ENCODE measurements around the gene ETHE1.
A peak's percentile ranks its signal among the peaks of the same experiment; 100 is the strongest.

The ETHE1 gene

DNA sequence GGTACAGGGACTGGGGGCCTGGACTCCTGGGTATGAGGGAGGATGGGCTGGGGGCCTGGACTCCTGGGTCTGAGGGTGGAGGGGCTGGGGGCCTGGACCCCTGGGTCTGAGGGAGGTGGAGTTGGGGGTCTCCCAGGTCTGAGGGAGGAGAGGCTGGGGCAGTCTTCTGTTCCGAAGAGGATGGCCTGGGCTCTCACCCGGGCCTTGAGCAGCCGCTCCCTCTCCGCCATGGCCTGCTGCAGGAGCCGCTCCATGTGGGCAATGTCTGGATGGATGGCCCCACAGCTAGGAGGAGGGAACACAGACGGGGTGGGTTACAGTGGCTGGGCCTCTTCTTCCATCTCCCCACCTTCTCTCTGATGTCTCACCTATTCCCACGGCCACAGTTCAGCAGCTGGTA lies 40.6 kb downstream of the ETHE1 start:
- DNase-seq: no peak

DNA sequence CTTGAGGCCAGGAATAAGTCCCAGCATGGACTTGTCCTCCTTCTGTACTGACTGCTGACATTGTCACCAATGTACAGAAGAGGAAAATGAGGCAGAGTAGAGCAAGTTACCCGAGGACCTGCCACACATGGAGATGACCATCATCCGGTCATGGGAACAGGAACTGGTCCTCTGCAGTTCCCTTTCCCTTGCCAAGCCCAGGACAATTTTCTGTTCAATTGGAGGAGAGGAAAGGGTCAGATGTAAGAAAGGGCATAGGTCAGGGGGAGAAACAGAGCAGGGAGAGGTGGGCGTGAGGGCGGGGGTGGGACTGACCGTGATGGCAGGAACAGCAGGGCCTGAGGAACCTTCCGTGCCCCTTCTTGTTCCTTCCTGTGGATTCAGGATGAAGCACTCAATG lies 41.0 kb downstream of the ETHE1 start:
- DNase-seq: no peak

GRCh38 chr19:43483281-43483680 lies 43.7 kb downstream of the ETHE1 start:
- no peak for DNase-seq

DNA sequence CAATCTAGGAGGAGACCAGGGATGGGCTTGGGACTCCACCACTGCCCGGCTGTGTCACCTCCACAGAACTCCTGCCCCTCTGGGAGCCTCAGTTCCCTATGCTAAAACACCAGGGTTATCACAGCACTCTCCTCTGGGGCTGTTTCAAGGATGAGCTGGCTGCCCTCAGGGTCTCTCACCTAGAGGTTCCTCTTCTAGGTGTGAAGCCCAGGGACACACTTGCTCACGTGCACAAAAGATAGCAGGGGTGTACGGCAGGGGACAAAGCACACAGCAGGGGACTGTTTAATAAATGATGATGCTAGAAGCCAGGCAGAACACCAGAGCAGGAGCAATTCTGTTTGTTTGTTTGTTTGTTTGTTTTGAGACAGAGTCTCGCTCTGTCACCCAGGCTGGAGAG lies 44.8 kb downstream of the ETHE1 start:
- DNase-seq: no peak

DNA sequence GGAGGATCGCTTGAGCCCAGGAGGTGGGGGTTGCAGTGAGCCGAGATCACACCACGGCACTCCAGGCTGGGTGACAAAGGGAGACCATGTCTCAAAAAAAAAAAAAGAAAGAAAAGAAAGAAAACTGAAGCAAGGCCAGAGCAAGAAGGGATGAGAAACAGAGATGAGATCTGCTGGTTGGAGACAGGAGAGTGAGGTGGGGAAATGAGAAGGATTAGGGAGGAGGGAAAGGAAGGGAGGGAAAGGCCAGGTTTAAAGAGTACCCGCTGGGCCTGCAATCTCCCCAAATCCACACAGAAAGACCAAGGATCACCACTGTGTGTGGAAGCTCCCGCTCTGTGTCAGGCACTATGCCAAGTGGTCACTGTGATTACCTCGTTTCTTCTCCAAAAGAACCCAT lies 45.3 kb downstream of the ETHE1 start:
- DNase-seq: no peak

DNA sequence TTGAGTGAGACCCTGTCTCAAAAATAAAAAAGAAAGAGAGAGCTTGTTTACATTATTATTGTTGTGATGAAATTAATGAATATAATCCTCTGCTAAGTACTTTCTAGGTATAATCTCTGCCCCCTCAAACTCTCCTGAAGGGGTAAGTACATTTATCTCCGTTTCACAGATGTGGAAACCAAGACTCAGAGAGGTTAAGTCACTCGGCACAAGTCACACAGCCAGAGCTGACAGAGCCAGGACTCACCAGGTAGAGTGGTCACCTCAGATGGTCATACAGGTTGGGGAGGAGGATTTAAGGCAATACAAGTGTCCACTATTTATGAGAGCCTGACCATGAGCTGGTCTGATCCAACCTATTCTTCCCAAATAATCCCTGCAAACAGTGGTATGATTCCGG lies 46.4 kb downstream of the ETHE1 start:
- DNase-seq: no peak

- no peak for DNase-seq
These were observed 46.9 kb downstream of the ETHE1 start for GRCh38 chr19:43479961-43480561.

- DNase-seq: no peak
These were observed 47.8 kb downstream of the ETHE1 start for GRCh38 chr19:43479226-43479625.

GRCh38 chr19:43478323-43478722 lies 48.7 kb downstream of the ETHE1 start:
- no peak for DNase-seq

GRCh38 chr19:43476606-43477005 lies 50.4 kb downstream of the ETHE1 start:
- DNase-seq: no peak

DNA sequence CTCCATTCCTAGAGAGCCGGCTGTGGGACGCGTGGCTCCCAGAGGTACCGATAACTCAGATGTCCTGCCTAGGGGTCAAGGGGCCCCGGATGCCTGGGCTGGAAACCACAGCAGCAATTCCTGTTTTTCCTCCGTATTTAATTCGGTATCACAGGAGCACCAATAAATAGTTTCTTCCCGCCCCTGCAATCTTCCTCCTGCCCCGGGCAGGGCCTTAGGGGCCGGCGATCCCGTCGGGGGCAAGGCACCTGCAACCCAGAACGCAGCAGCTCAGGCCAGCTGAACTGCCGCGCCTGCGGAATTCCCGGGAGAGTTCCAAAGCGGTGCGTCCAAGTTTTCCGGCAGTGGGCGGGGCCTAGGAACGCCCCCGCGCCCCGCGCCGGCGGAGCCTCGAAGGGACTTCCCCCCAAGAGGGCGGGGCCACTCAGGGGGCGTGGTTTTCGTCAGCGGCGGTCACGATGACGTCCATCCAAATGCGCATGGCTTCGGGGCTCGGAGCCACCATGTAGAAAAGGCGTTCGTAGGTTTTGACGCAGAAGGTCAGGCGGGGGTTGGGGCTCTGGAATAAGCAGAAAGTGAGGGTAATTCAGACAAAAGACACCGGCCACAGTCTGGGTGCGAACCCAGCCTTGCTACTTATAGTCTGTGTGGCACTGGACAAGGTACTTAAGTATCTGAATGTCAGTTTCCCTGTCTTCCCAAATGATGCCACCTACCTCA lies 51.9 kb downstream of the ETHE1 start:
- DNase-seq: peak; percentile 63

GRCh38 chr19:43474487-43474886 lies 52.5 kb downstream of the ETHE1 start:
- no peak for DNase-seq

- no peak for DNase-seq
These were observed 55.9 kb downstream of the ETHE1 start for GRCh38 chr19:43471091-43471490.

DNA sequence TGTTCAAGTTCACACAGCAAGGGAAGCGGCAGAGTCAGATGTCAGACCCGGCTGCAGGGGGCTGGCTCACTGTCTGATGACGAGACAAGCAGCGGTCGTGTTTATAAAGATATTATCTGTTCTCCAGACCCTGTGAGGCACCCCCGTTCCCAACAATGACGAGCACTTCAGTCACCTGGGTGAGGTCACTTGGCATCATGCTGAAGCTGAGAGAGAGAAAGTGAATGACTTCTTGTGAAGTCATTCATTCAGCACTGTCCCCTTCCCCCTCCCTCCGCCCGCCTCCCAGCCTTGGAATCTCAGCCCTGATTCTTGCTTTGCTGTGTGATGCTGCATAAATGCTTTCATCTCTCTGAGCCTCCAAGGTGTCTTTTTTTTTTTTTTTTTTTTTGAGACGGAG lies 56.7 kb downstream of the ETHE1 start:
- DNase-seq: no peak

DNA sequence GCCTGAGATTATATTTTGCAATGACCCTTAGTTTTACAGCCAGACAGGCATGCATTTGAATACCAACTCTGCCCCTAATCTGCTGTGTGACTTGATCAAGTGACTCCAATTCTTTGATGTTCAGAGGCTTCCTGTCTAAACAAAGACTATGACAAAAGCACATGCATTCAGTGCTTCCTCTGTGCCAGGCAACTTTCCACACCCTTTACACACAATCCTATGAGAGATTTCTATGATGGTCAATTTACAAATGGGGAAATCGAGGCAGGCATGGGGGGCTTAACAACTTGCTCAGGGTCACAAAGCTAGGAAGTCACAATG lies 57.9 kb downstream of the ETHE1 start:
- no peak for DNase-seq

DNA sequence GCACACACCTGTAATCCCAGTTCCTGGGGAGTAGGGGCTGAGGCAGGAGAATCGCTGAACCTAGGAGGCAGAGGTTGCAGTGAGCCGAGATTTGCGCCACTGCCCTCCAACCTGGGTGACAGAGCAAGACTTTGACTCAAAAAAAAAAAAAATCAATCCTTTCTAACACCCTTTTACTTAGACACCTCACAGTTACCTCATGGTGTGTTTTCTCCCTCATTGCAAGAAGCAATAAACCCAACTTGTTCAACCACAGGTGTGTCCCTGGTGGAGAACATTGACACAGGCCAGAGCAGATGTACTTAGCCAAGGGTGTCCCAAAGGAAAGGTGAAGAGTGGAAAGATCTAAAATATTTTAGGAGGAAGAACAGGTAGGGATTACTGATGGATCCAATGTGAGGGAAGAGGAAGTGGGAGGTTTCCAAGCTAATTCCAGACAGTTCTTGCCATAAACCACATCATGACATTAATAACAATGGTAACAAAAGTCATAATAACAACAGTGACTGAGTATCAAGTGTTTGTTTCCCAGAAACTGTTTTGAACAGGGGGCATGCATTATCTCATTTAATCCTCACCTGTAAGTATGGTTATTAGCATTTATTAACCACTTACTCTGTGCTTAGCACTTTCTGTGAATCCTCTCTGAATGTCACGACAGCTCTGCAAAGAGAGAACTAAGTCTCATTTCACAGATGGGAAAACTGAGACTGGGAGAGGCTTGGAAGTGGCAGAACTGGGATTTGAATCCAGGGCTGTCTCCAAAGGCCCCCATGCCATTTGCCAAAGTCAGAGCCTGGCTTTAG lies 58.4 kb downstream of the ETHE1 start:
- no peak for DNase-seq

GRCh38 chr19:43467730-43468129 lies 59.3 kb downstream of the ETHE1 start:
- DNase-seq: no peak

GRCh38 chr19:43467276-43467675 lies 59.7 kb downstream of the ETHE1 start:
- DNase-seq: no peak

- no peak for DNase-seq
These were observed 60.2 kb downstream of the ETHE1 start for GRCh38 chr19:43466793-43467192.

DNA sequence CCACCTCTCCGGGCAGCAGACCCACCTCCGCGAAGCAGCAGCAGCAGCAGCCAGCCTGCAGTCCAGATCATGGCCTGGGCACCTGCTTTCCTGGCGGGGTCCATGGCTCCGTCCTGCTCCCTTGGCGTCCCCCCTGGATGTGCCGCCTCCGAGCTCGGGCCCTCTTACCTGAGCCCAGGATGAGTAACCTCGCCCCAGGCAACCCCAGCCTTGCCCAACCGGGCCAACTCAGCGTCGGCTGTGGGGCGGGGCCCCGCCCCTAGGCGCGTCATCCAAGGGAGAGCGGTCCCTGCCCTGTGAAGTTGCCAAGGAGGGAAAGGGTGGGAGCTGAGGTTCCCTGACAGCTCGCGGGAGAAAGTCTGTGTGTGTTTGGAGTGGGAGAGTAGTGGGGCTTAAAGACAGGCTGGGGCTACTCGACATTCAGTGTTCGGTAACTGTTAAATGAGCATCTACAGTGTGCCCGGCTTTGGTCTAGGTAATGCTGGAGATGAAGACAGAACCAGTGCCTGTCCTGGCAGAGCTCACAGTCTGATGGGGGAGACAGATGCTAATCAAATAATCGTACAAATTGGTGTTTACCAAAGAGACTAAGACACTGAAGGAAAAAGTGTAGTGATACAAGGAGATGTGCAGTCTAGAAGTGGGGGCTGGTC lies 61.4 kb downstream of the ETHE1 start, which contains the start of gene LYPD3:
Gene LYPD3 (minus strand): TSS at position 141 of the 653 bp plus-strand sequence. CDS start 37 bp downstream, at position 104.
- DNase-seq: no peak

DNA sequence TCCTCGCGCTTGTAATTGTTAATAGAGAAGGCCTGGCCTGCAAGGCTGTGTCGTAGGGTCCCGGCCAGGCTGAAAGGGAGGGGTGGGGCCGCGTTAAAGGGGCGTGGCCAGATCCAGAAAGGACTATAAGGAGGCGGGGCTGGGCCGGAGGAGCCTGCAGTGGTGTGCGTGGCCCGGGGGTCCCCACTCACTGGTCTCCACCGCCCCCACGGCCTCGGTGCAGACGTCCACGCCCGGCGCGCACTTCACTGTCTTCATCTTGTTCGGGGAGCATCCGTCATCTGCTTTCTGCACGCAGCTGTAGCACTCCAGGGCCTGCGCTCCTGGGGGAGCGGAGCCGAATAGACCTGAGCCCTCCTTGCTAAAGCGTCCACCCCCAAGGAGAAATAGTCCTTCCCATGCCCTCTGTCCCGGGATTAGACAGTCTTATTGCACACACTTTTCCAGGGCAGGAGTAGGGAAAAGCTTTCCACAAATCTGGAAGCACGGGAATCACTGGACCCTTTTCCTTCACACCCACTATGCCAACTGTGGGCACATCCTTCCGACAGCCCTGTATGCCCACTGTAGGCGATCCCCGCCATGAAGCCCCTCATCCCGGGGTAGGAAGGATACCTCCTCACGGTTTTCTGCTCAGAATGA lies 62.7 kb downstream of the ETHE1 start:
- DNase-seq: no peak

DNA sequence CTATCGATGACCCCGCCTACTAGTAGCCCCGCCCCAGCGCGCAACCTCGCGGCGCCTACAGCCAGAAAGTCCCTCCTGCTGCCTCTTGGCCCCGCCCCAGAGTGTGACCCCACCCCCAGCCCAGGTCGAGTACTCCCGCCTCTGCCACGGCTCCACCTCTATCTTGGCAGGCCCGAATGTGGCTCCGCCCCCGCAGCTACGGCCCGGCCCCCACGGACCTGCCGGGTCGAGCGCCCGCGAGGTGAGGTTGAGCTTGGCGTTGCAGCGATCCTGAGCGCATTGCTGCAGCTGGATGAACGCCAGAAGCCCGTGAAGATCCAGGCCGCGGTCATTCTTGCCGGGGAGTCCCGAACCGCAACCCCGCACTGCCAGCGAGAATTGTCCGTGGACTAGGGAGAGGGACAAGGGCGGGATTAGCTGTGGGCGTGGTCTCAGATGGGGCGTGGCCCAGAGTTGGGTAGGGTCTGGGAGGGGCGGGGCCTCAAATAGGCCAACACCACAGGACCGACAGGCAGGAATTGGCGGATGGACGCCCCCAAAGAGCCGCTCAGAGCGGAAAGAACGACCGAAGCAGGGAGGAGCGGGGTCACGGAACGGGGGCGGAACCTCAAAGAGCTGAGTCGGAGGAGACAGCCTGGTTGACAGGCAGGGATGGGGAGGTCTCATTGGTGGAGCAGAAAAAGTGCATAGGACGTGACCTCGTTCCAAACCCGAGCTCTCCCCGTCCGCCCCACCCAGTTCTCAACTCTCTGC lies 63.4 kb downstream of the ETHE1 start:
- peak; percentile 67 for DNase-seq

All from GF-D8 (cell line).